HG02642 (cell line): ENCODE measurements around the gene KRT2.

Source experiments
- ATAC-seq: cut with Tn5 transposase; IDR thresholded peaks from one replicate; pipeline ENCODE4 v1.9.1; 2021; ENCODE audit warnings: mild to moderate bottlenecking; ENCODE audit not compliant: unreplicated experiment, poor library complexity

The KRT2 gene

GRCh38 chr12:52669426-52669825 is 17.4 kb upstream of the KRT2 start:
- ATAC-seq = no peak

GRCh38 chr12:52667931-52668330 is 15.9 kb upstream of the KRT2 start:
- no peak for ATAC-seq

- ATAC-seq = no peak
These were observed 15.5 kb upstream of the KRT2 start for GRCh38 chr12:52667509-52667908.

GRCh38 chr12:52666471-52666870 is 14.5 kb upstream of the KRT2 start:
- no peak for ATAC-seq

GRCh38 chr12:52663420-52663819 is 11.4 kb upstream of the KRT2 start:
- ATAC-seq = no peak

- no peak for ATAC-seq
These were observed 10.9 kb upstream of the KRT2 start for GRCh38 chr12:52662918-52663229.

GRCh38 chr12:52662093-52662917 is 10.3 kb upstream of the KRT2 start:
- no peak for ATAC-seq

GRCh38 chr12:52661668-52662067 is 9.7 kb upstream of the KRT2 start:
- ATAC-seq = no peak

- ATAC-seq = no peak
These were observed 9.0 kb upstream of the KRT2 start for GRCh38 chr12:52660934-52661499.

GRCh38 chr12:52659951-52660350 is 7.9 kb upstream of the KRT2 start:
- ATAC-seq = no peak

GRCh38 chr12:52659395-52659794 is 7.4 kb upstream of the KRT2 start:
- no peak for ATAC-seq

GRCh38 chr12:52658196-52658595 is 6.2 kb upstream of the KRT2 start:
- no peak for ATAC-seq

- ATAC-seq = no peak
These were observed 5.4 kb upstream of the KRT2 start for GRCh38 chr12:52657250-52657902.

GRCh38 chr12:52656616-52657015 is 4.6 kb upstream of the KRT2 start:
- no peak for ATAC-seq

GRCh38 chr12:52655720-52656124 is 3.7 kb upstream of the KRT2 start:
- ATAC-seq = no peak

- ATAC-seq = no peak
These were observed 3.2 kb upstream of the KRT2 start for GRCh38 chr12:52655251-52655650.

- no peak for ATAC-seq
These were observed 1.4 kb downstream of the KRT2 start for GRCh38 chr12:52650520-52651081.

GRCh38 chr12:52649066-52649465 is 2.9 kb downstream of the KRT2 start:
- no peak for ATAC-seq

GRCh38 chr12:52648012-52648550 is 3.9 kb downstream of the KRT2 start:
- ATAC-seq = no peak

- no peak for ATAC-seq
These were observed 4.4 kb downstream of the KRT2 start for GRCh38 chr12:52647601-52648000.

- no peak for ATAC-seq
These were observed 5.4 kb downstream of the KRT2 start for GRCh38 chr12:52646613-52647012.
